ENCODE measurements around the gene NYAP1.
"Not testable (repeated sequence)": the region's sequence is repeated elsewhere in the genome, so short reads cannot be mapped to it uniquely, and the experiment has no call there.

NYAP1 gene

DNA sequence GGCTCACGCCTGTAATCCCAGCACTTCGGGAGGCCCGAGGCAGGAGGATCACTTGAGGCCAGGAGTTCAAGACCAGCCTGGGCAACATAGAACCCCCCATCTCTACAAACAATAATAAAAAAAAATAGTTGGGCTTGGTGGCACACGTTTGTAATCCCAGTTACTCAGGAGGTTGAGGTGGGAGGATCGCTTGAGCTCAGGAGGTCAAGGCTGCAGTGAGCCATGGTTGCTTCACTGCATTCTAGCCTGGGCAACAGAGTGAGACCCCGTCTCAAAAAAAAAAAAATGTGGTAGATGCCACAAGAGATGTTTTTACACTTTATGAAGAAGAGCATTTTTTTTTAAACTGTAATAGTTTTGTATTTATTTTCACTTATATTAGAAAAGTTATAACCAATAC lies 12.8 kb downstream of the NYAP1 start:
- POLR2A ChIA-PET (ENCODE audit: low non-redundant PET), result no interaction called here
- TF ChIP-seq, protein P1, sequence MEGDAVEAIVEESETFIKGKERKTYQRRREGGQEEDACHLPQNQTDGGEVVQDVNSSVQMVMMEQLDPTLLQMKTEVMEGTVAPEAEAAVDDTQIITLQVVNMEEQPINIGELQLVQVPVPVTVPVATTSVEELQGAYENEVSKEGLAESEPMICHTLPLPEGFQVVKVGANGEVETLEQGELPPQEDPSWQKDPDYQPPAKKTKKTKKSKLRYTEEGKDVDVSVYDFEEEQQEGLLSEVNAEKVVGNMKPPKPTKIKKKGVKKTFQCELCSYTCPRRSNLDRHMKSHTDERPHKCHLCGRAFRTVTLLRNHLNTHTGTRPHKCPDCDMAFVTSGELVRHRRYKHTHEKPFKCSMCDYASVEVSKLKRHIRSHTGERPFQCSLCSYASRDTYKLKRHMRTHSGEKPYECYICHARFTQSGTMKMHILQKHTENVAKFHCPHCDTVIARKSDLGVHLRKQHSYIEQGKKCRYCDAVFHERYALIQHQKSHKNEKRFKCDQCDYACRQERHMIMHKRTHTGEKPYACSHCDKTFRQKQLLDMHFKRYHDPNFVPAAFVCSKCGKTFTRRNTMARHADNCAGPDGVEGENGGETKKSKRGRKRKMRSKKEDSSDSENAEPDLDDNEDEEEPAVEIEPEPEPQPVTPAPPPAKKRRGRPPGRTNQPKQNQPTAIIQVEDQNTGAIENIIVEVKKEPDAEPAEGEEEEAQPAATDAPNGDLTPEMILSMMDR (conservative IDR thresholded peaks at IDR 0.05; ENCODE audit: low read depth), result no peak
- no peak for DNase-seq (ENCODE audit: low spot score)
- CTCF ChIA-PET, result no interaction called here
- H3K27ac ChIP-seq, result no peak overlapping the region; the same call in 1 of the 2 replicates

DNA sequence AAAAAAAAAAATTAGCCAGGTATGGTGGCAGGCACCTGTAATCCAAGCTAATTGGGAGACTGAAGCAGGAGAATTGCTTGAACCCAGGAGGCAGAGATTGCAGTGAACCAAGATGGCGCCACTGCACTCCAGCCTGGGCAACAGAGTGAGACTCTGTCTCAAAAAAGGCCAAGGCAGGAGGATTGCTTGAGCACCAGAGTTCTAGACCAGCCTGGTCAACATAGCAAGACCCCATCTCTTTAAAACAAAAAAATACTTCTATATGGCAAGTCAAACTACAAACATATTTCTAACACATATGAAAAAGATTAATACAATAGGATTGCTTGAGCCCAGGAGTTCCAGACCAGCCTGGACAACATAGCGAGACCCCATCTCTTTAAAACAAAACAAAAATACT lies 17.0 kb downstream of the NYAP1 start:
- POLR2A ChIA-PET (ENCODE audit: low non-redundant PET); CTCF ChIA-PET; DNase-seq (ENCODE audit: low spot score); H3K27ac ChIP-seq: not testable (repeated sequence)

DNA sequence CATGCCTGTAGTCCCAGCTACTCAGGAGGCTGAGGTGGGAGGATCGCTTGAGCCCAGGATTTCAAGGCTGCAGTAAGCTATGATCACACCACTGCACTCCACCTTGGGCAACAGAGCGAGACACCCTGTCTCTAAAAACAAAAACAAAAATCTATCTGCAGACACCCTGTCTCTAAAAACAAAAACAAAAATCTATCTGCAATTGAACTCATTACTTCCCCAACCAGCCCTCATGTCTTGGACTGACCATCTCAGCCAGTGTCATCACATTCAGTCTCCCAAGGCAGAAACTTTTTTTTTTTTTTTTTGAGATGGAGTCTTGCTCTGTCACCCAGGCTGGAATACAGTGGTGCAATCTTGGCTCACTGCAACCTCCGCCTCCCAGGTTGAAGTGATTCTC lies 20.3 kb downstream of the NYAP1 start:
- ChIA-PET POLR2A (ENCODE audit: low non-redundant PET) (interaction anchor here (0.7 kb wide), 1 partner anchor 35 kb away, joined by 3 read pairs; no protein-coding TSS in a partner anchor), CTCF (interaction anchor here (0.7 kb wide), 2 partner anchors 21 to 63 kb away, joined by 3 to 4 read pairs; no protein-coding TSS in a partner anchor)
- peak overlapping the region; percentile 48; the same call in 1 of the 2 replicates for H3K27ac ChIP-seq
- not testable (repeated sequence) for DNase-seq (ENCODE audit: low spot score)

DNA sequence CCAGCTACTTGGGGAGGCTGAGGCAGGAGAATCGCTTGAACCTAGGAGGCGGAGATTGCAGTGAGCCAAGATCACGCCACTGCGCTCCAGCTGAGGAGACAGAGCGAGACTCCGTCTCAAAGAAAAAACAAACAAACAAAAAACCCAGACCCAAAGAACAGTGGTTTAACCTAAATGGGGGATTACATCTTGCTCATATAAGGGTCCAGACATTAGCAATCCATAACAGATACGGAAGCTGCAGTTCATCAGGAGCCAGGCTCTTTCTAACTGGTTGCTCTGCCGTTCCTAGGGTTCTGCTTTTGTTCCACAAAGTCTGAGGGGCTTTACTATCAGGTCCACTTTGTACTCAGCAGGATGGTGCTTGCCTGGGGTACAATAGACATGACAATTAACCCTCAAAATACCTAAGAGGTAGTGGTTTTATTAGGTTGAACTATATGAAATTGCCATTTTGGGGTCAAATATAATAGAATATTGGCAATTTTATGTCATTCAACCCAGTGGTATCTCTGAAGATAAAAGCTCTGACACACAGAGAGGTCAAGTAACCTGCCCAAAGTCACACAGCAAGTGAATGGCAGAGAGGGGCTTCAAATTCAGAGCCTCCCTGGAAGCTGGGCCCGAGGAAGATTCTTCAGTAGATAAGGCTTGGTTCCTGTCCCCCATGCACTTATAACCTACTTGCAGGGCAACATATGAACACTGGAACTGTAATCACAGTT lies 21.3 kb downstream of the NYAP1 start:
- ChIA-PET CTCF (interaction anchor here (0.7 kb wide), 1 partner anchor 64 kb away, joined by 4 read pairs; no protein-coding TSS in a partner anchor), POLR2A (ENCODE audit: low non-redundant PET) (no interaction called here)
- no peak overlapping the region for H3K27ac ChIP-seq
- TF ChIP-seq, protein P1 (conservative IDR thresholded peaks at IDR 0.05; ENCODE audit: low read depth), result no peak
- no peak for DNase-seq (ENCODE audit: low spot score)

DNA sequence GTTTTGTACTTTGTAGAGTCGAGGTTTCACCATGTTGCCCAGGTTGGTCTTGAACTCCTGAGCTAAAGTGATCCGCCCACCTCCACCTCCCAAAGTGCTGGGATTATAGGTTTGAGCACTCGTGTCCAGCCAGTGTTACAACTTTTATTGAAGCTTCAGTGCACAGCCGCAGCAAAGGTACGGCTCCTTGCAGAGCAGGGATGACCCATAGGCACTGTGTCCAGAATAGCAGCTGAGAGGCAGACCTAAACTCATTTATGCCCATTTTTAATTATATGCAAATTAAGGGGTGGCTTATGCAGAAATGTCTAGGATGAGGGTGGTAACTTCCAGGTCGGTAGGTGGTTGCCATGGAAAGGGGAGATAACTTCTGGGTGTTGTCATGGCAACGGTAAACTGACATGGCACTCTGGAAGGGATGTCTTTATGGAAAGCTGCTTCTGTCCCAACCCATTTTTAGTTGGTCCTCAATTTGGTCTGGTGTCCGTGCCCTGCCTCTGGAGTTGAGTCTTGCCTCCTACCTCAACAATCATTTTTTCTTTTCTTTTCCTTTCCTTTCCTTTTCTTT lies 22.7 kb downstream of the NYAP1 start:
- TF ChIP-seq, protein P1 (conservative IDR thresholded peaks at IDR 0.05; ENCODE audit: low read depth), result no peak
- H3K27ac ChIP-seq, result peak overlapping the region; percentile 21; the same call in 1 of the 2 replicates
- POLR2A ChIA-PET (ENCODE audit: low non-redundant PET), result interaction anchor here (0.5 kb wide), 1 partner anchor 79 kb away, joined by 3 read pairs; no protein-coding TSS in a partner anchor
- DNase-seq (ENCODE audit: low spot score), result no peak
- CTCF ChIA-PET, result interaction anchor here (0.6 to 0.7 kb wide), 3 partner anchors 11 to 53 kb away, joined by 3 to 4 read pairs (median 4); no protein-coding TSS in a partner anchor

DNA sequence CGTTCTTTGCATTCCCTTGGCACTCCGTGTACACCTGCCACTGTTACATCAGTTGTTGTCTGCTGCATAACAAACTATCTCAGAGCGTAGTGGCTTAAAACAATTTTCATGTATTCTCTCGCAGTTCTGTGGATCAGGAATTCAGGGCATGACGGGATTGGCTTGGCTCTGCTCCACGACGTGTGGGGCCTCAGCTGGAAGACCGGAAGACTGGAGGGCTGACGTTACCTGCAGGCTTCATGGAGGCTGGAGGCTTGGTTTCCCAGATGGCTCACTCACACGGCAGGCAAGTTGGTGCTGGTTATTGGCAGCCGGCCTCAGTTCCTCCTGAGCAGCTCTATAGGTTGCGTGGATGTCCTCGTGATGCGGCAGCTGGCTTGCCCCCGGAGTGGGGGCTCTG lies 25.5 kb downstream of the NYAP1 start:
- POLR2A ChIA-PET (ENCODE audit: low non-redundant PET), result interaction anchor here (0.5 kb wide), 1 partner anchor 50 kb away, joined by 3 read pairs; no protein-coding TSS in a partner anchor

DNA sequence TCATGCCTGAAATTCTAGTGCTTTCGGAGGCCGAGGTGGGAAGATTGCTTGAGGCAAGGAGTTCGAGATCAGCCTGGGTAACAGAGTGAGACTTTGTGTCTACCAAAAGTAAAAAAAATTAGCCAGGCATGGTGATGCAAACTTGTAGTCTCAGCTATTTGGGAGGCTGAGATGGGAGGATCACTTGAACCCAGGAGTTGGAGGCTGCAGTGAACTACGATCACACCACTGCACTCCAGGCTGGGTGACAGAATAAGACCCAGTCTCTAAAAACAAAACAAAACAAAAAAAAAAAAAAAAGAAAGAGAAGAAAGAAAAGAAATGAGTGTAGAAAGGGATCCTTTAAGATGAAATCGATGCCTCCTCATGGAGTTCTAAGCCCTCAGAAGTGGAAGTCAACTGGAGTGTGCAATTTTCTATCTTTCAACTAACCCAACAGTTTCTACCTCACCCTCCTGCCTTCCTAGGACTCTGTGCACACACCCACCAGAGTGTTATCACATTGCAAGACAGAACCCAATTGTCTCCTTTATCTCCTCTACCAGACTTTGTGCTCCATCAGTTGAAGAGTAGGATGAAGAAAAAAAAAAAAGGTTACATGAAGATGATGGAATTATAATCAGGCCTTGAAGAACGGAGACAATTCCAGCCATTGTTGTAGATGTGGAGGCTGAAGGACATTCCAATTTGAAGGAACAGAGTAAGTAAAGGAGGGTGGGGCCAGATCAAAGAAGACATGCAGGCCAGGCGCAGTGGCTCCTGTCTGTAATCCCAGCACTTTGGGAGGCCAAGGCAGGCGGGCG lies 26.9 kb downstream of the NYAP1 start:
- CTCF ChIA-PET, result interaction anchor here (0.5 kb wide), 2 partner anchors 238 to 242 kb away, joined by 3 to 4 read pairs; no protein-coding TSS in a partner anchor
- POLR2A ChIA-PET (ENCODE audit: low non-redundant PET), result no interaction called here

More for the DNA sequence above, 25.5 kb downstream of the NYAP1 start:
- CTCF ChIA-PET, result no interaction called here
- H3K27ac ChIP-seq, result peak overlapping the region; percentile 94
- TF ChIP-seq, protein P1 (conservative IDR thresholded peaks at IDR 0.05; ENCODE audit: low read depth), result no peak
- peak; percentile 79 for DNase-seq (ENCODE audit: low spot score)

More for the DNA sequence above, 26.9 kb downstream of the NYAP1 start:
- TF ChIP-seq, protein P1 (conservative IDR thresholded peaks at IDR 0.05; ENCODE audit: low read depth), result no peak
- no peak for DNase-seq (ENCODE audit: low spot score)
- peak overlapping the region; percentile 94 for H3K27ac ChIP-seq
